ENCODE results near the gene PRKAR1B. TPM values are rescaled to one million over a fixed set of nuclear protein-coding genes. Genes with fewer than 3 reads are reported as not detected.

The PRKAR1B gene
- total and polyA plus RNA-seq, 10 of the 15 experiments (the other 5 are each of a cell fraction or from before 2014, with no cell fraction given) = 1.4 to 45.6 (median 19.3) TPM

DNA sequence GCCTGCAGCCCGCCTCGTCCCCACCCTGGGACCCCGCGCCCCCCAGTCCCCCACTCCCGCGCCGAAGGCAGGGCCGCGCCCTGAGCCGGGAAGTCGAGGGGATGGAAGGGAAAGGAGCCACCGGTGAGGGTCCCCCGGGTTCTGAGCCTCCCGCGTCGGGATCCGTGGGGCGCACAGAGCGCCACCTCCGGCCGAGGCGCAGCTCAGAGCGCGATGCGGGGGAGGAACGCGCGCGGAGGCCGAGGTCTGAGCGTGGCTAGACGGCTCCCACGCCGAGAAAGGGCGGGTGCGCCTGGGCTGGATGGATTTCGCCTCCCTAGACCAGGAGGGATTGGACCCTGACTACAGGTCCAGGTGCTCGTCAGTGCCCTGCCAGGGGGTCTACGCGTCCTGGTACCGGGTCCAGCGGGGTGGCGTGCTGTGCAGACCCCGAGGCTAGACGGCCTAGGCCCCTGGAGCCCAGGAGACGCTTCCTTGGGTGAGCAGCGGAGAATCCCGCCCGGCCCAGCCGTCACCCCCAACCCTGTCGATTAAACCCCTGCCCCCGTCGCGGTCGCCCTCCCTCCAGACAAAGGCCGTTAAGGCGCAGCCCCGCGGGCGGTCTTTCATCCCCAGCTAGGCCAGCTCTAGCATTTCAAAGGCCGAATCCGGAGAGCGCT is 206.4 kb downstream of the PRKAR1B start (continued):
- no peak for TF ChIP-seq YBX1 (IDR thresholded peaks at IDR 0.05)
- TF ChIP-seq PBX3 (IDR thresholded peaks at IDR 0.05; ENCODE audit: insufficient replicate concordance, low read depth, low read length) = no peak
- TF ChIP-seq SUZ12 (IDR thresholded peaks at IDR 0.05; ENCODE audit: unreplicated experiment) = no peak
- no peak for TF ChIP-seq SPI1 (IDR thresholded peaks at IDR 0.05; ENCODE audit: borderline replicate concordance, insufficient read depth, low read depth, low read length)
- no peak for TF ChIP-seq MYC (IDR thresholded peaks at IDR 0.05; ENCODE audit: insufficient read depth, insufficient read length, insufficient replicate concordance, low read length, severe bottlenecking)
- TF ChIP-seq NR2C2 (IDR thresholded peaks at IDR 0.05; ENCODE audit: borderline replicate concordance, control insufficient read depth, insufficient read length, low read depth) = no peak
- no peak for TF ChIP-seq RB1 (IDR thresholded peaks at IDR 0.05; ENCODE audit: borderline replicate concordance)
- no peak for TF ChIP-seq CBX5 (IDR thresholded peaks at IDR 0.05; ENCODE audit: low read depth)
- no peak for TF ChIP-seq HDAC2 (IDR thresholded peaks at IDR 0.05)
- no peak for TF ChIP-seq TARDBP (IDR thresholded peaks at IDR 0.05; ENCODE audit: borderline replicate concordance)
- TF ChIP-seq IKZF1 (conservative IDR thresholded peaks at IDR 0.05) = peak; percentile 38
- no peak for TF ChIP-seq JUND (IDR thresholded peaks at IDR 0.05; ENCODE audit: low read depth, low read length)
- no peak for TF ChIP-seq NFYB (IDR thresholded peaks at IDR 0.05; ENCODE audit: insufficient read depth, low read depth, low read length)
- no peak for TF ChIP-seq MTA2 (IDR thresholded peaks at IDR 0.05; ENCODE audit: low read depth)
- no peak for TF ChIP-seq GABPA (IDR thresholded peaks at IDR 0.05; ENCODE audit: low read depth)

Measured in GM12878 (cell line).